B cell (primary cell): ENCODE data around the gene ITIH2. TPM values are rescaled to one million over a fixed set of nuclear protein-coding genes. Genes with fewer than 3 reads are reported as not detected.

Source experiments
- ATAC-seq: fragments of 200-7000 bp; cut with Tn5 transposase; one replicate; pipeline ENCODE4 v1.10.0; 2021; ENCODE audit warnings: low read depth, mild to moderate bottlenecking, moderate number of reproducible peaks, moderate library complexity
- CTCF ChIA-PET: fragments of 350-600 bp; sonication (Branson Sonifier 250); formaldehyde crosslinking; loops from one replicate; lab custom pipeline; 2021; ENCODE audit warnings: antibody characterized with exemption, inconsistent platforms; lab: Charles Lee
- POLR2A ChIA-PET: fragments of 350-600 bp; sonication (Branson Sonifier 250); formaldehyde crosslinking; loops from one replicate; lab custom pipeline; 2021; ENCODE audit warnings: antibody characterized with exemption; lab: Charles Lee
- DNase-seq: peaks from one replicate; pipeline ENCODE4 v3.0.0; 2013
- H2AFZ ChIP-seq: 2 replicates; pipeline ENCODE4 v1.6.1; 2012; ENCODE audit warnings: mild to moderate bottlenecking, low read depth, low read length; ENCODE audit not compliant: insufficient read depth, poor library complexity, severe bottlenecking
- H3K27ac ChIP-seq, 2 donors: 1 replicate in 1 of 2; 2 replicates in 1 of 2; pipeline ENCODE4 v1.5.1; 2012 to 2013; ENCODE audit warnings: low read length in 2 of 2, mild to moderate bottlenecking in 2 of 2, moderate library complexity in 1 of 2
- H3K27me3 ChIP-seq, 4 experiments: fragments of 200-600 bp in 1 of 4; sonication (generic) in 1 of 4; replicated peaks in 1 of 4; 1 replicate in 2 of 4; 2 replicates in 2 of 4; pipeline versions ENCODE4 v1.6.1 to v1.7.0; 2013 to 2016; ENCODE audit warnings: low read length in 3 of 4, mild to moderate bottlenecking in 2 of 4, mixed read lengths in 1 of 4, moderate library complexity in 1 of 4; ENCODE audit not compliant: insufficient read depth in 4 of 4, control insufficient read depth in 3 of 4; ENCODE audit errors: control extremely low read depth in 1 of 4
- H3K36me3 ChIP-seq, 2 experiments: replicated peaks in 1 of 2; 1 replicate in 1 of 2; 2 replicates in 1 of 2; pipeline versions ENCODE4 v1.6.1 to v1.7.1; 2013; ENCODE audit warnings: low read length in 1 of 2; ENCODE audit not compliant: insufficient read depth in 2 of 2, control insufficient read depth in 1 of 2; ENCODE audit errors: control extremely low read depth in 1 of 2, extremely low read depth in 1 of 2
- H3K4me1 ChIP-seq, 2 donors: fragments of 200-600 bp in 1 of 2; sonication (generic) in 1 of 2; 1 replicate in 1 of 2; 2 replicates in 1 of 2; pipeline versions ENCODE4 v1.5.1 to v1.6.1; 2013 to 2017; ENCODE audit warnings: low read length in 2 of 2; ENCODE audit not compliant: control insufficient read depth in 2 of 2, insufficient read depth in 2 of 2
- H3K4me2 ChIP-seq: replicated peaks from 2 replicates; pipeline ENCODE3; 2012; ENCODE audit warnings: mild to moderate bottlenecking, low read depth, low read length; ENCODE audit not compliant: poor library complexity, severe bottlenecking
- H3K4me3 ChIP-seq, 5 experiments: fragments of 200-600 bp in 1 of 5; sonication (generic) in 1 of 5; 1 replicate in 3 of 5; 2 replicates in 2 of 5; pipeline versions ENCODE4 v1.5.1 to v1.7.0; 2011 to 2016; ENCODE audit warnings: low read length in 4 of 5, mild to moderate bottlenecking in 4 of 5, low read depth in 2 of 5, control low read depth in 1 of 5, moderate library complexity in 1 of 5; ENCODE audit not compliant: insufficient read depth in 1 of 5; ENCODE audit errors: control extremely low read depth in 1 of 5, extremely low read depth in 1 of 5
- H3K79me2 ChIP-seq: fragments of 200-600 bp; sonication (generic); one replicate; pipeline ENCODE4 v1.6.0; 2016; ENCODE audit warnings: low read length; ENCODE audit not compliant: control insufficient read depth, insufficient read depth
- H3K9ac ChIP-seq: fragments of 200-600 bp; sonication (generic); 2 replicates; pipeline ENCODE4 v1.6.1; 2017; ENCODE audit warnings: mild to moderate bottlenecking, low read length, moderate library complexity
- H3K9me3 ChIP-seq, 3 donors: one replicate each; pipeline versions ENCODE4 v1.6.1 to v1.7.1; 2013; ENCODE audit warnings: low read length in 2 of 3; ENCODE audit not compliant: control insufficient read depth in 2 of 3, insufficient read depth in 1 of 3; ENCODE audit errors: control extremely low read depth in 1 of 3
- H4K20me1 ChIP-seq: 2 replicates; pipeline ENCODE4 v1.6.0; 2012; ENCODE audit warnings: mild to moderate bottlenecking, low read length; ENCODE audit not compliant: insufficient read depth, control insufficient read depth, poor library complexity, severe bottlenecking
- H3K27ac Mint-ChIP-seq: one replicate; pipeline ENCODE4 v1.8.0; 2021; ENCODE audit warnings: mixed read lengths
- H3K27me3 Mint-ChIP-seq: one replicate; pipeline ENCODE4 v1.8.0; 2021; ENCODE audit warnings: mixed read lengths
- H3K4me1 Mint-ChIP-seq: one replicate; pipeline ENCODE4 v1.8.0; 2021; ENCODE audit warnings: mixed read lengths
- H3K4me3 Mint-ChIP-seq: one replicate; pipeline ENCODE4 v1.8.0; 2021; ENCODE audit warnings: mixed read lengths
- H3K9me3 Mint-ChIP-seq: one replicate; pipeline ENCODE4 v1.8.0; 2022; ENCODE audit warnings: mixed read lengths; ENCODE audit not compliant: insufficient read depth
- CTCF ChIP-seq: fragments of 200-600 bp; IDR thresholded peaks from one replicate; pipeline ENCODE4 v1.8.0; 2022; ENCODE audit warnings: antibody characterized with exemption, mild to moderate bottlenecking
- EZH2 ChIP-seq: IDR thresholded peaks from 2 replicates; pipeline ENCODE4 v1.6.1; 2012; ENCODE audit warnings: borderline replicate concordance, low read depth, mild to moderate bottlenecking, moderate library complexity, low read length; ENCODE audit not compliant: insufficient read depth, poor library complexity, severe bottlenecking
- WGBS: methylation state at CpG from one replicate; pipeline ENCODE4 v1.1.5; 2013; ENCODE audit warnings: missing lambda C conversion rate; ENCODE audit not compliant: insufficient coverage; 5-methylcytosine and 5-hydroxymethylcytosine counted together
- intact Hi-C: fragments of 100-400 bp; cut with micrococcal nuclease; formaldehyde crosslinking; loops from one replicate; pipeline ENCODE4 v1.10.0; 2022
- polyA plus RNA-seq: library from polyadenylated mRNA; depleted of rRNA; stranded (reverse); fragments of >200 nt; gene quantifications from 2 replicates; pipeline ENCODE4 v1.2.3, GENCODE V29; 2012
- total RNA-seq, 2 donors: library from RNA; stranded (reverse); fragments of 120-200 nt in 1 of 2; gene quantifications; 1 replicate in 1 of 2; 2 replicates in 1 of 2; pipeline versions ENCODE4 v1.2.3 to v1.2.4, GENCODE V29; 2013 to 2022

Gene ITIH2
- total and polyA plus RNA-seq, 2 donors (not counting 1 experiment from before 2014, with no cell fraction given), result not detected

GRCh38 chr10:7750222-7750621 lies 47.1 kb downstream of the ITIH2 start:
- no peak for ATAC-seq
- Histone ChIP-seq H2AFZ (no peak overlapping the region), H3K4me2 (no peak overlapping the region), H3K27ac (no peak overlapping the region), H3K9ac (no peak overlapping the region), H3K4me1 (no peaks in the 10 kb centered on the region), H3K36me3 (peaks cover 3 to 34% of the 10 kb centered on the region in 2 experiments), H4K20me1 (no peaks in the 10 kb centered on the region), H3K79me2 (no peaks in the 10 kb centered on the region), H3K27me3 (no peaks in the 10 kb centered on the region), H3K9me3 (no peaks in the 10 kb centered on the region), H3K4me3 (no peak overlapping the region)
- DNase-seq, result no peak
- Mint-ChIP-seq H3K27me3 (no peaks in the 10 kb centered on the region), H3K27ac (no peak overlapping the region), H3K9me3 (no peaks in the 10 kb centered on the region), H3K4me3 (no peak overlapping the region), H3K4me1 (no peaks in the 10 kb centered on the region)
- intact Hi-C loops, result no loop called here
- POLR2A ChIA-PET, result no interaction called here
- WGBS, result no CpG with 5 or more reads among the region's 5 CpGs
- TF ChIP-seq EZH2, result no peak
- no peak for TF ChIP-seq CTCF
- CTCF ChIA-PET, result no interaction called here

DNA sequence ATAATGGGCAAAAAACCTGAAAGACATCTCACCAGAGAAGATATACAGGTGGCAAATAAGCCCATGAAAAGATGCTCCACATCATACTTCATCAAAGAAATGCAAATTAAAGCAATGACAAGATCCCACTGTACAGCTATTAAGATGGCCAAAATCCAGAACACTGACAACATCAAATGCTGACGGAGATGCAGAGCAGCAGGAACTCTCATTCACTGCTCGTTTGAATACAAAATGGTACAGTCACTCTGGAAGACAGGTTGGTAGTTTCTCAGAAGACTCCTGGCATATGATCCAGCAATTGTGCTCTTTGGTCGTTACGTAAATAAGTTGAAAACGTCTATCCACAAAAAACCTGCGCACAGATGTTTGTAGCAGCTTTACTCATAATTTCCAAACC lies 49.1 kb downstream of the ITIH2 start:
- Mint-ChIP-seq H3K27me3 (no peaks in the 10 kb centered on the region), H3K4me3 (no peak overlapping the region), H3K27ac (no peak overlapping the region), H3K4me1 (no peaks in the 10 kb centered on the region), H3K9me3 (no peaks in the 10 kb centered on the region)
- ATAC-seq (no peak), DNase-seq (no peak)
- H3K4me1 ChIP-seq, result no peaks in the 10 kb centered on the region
- POLR2A ChIA-PET, result no interaction called here
- peaks cover 10 to 47% of the 10 kb centered on the region in 2 experiments for H3K36me3 ChIP-seq
- no peaks in the 10 kb centered on the region for H3K27me3 ChIP-seq
- no peak overlapping the region for H3K4me3 ChIP-seq
- H2AFZ ChIP-seq, result no peak overlapping the region
- no peaks in the 10 kb centered on the region for H4K20me1 ChIP-seq
- H3K27ac ChIP-seq, result no peak overlapping the region
- H3K79me2 ChIP-seq, result no peaks in the 10 kb centered on the region
- over 99% methylated on average over 6 of the region's 6 CpGs for WGBS
- TF ChIP-seq EZH2, result no peak
- intact Hi-C loops, result no loop called here
- H3K4me2 ChIP-seq, result no peak overlapping the region
- no peak overlapping the region for H3K9ac ChIP-seq
- CTCF ChIA-PET, result no interaction called here
- no peaks in the 10 kb centered on the region for H3K9me3 ChIP-seq
